Smooth muscle cell (in vitro differentiated cells): ENCODE measurements around the gene H1-8. TPM values are rescaled to one million over a fixed set of nuclear protein-coding genes. Genes with fewer than 3 reads are reported as not detected.

Source experiments
- DNase-seq: peaks from one replicate; lab custom pipeline; 2025; ENCODE audit not compliant: unreplicated experiment; lab: John Stamatoyannopoulos, UW
- H2AFZ ChIP-seq: fragments of 200-600 bp; sonication (generic); 2 replicates; pipeline ENCODE4 v1.6.0; 2016; ENCODE audit warnings: antibody characterized with exemption, low read depth, mild to moderate bottlenecking
- H3F3A ChIP-seq: fragments of 200-600 bp; sonication (generic); 2 replicates; pipeline ENCODE4 v1.6.0; 2017; ENCODE audit warnings: antibody characterized with exemption, low read depth
- H3K27ac ChIP-seq: fragments of 200-600 bp; sonication (generic); 2 replicates; pipeline ENCODE4 v1.5.1; 2016; ENCODE audit warnings: low read depth, mild to moderate bottlenecking
- H3K27me3 ChIP-seq: fragments of 200-600 bp; sonication (generic); 2 replicates; pipeline ENCODE4 v1.6.1; 2016; ENCODE audit warnings: low read depth, mild to moderate bottlenecking
- H3K36me3 ChIP-seq: fragments of 200-600 bp; sonication (generic); 2 replicates; pipeline ENCODE4 v1.5.1; 2016; ENCODE audit warnings: low read depth
- H3K4me1 ChIP-seq: fragments of 200-600 bp; sonication (generic); 2 replicates; pipeline ENCODE4 v1.5.1; 2016; ENCODE audit warnings: low read depth
- H3K4me2 ChIP-seq: fragments of 200-600 bp; sonication (generic); 2 replicates; pipeline ENCODE4 v1.6.0; 2016; ENCODE audit warnings: mild to moderate bottlenecking
- H3K4me3 ChIP-seq: fragments of 200-600 bp; sonication (generic); 2 replicates; pipeline ENCODE4 v1.5.1; 2016; ENCODE audit warnings: mild to moderate bottlenecking
- H3K79me2 ChIP-seq: fragments of 200-600 bp; sonication (generic); 2 replicates; pipeline ENCODE4 v1.6.0; 2016; ENCODE audit warnings: low read depth, mild to moderate bottlenecking
- H3K9ac ChIP-seq: fragments of 200-600 bp; sonication (generic); 2 replicates; pipeline ENCODE4 v1.6.0; 2016; ENCODE audit warnings: low read depth
- H3K9me3 ChIP-seq: fragments of 200-600 bp; sonication (generic); replicated peaks from 2 replicates; pipeline ENCODE4 v1.5.1; 2016; ENCODE audit warnings: low read depth
- H4K20me1 ChIP-seq: fragments of 200-600 bp; sonication (generic); 2 replicates; pipeline ENCODE4 v1.6.0; 2016; ENCODE audit warnings: low read depth
- CTCF ChIP-seq: fragments of 200-600 bp; sonication (generic); IDR thresholded peaks from 2 replicates; pipeline ENCODE4 v1.5.1; 2017; ENCODE audit warnings: borderline replicate concordance, mild to moderate bottlenecking, antibody characterized with exemption; ENCODE audit not compliant: insufficient read depth, poor library complexity, severe bottlenecking
- WGBS: methylation state at CpG from one replicate; pipeline ENCODE4 v1.1.7; 2016; ENCODE audit warnings: low lambda C conversion rate; 5-methylcytosine and 5-hydroxymethylcytosine counted together
- polyA plus RNA-seq: library from polyadenylated mRNA; unstranded; fragments of >200 nt; fragmentation: Nextera tagmentation; extraction: Ambion mirVana; gene quantifications from 2 replicates; pipeline ENCODE4 v1.2.1, GENCODE V29; 2016
- small RNA-seq: library from RNA; depleted of rRNA; stranded (forward); fragments of <200 nt; gene quantifications from one replicate; pipeline ENCODE3, GENCODE V24; 2014
- total RNA-seq: library from RNA; depleted of rRNA; stranded (reverse); fragments of >200 nt; gene quantifications from 2 replicates; pipeline ENCODE4 v1.2.3, GENCODE V29; 2014

The H1-8 gene
- total and polyA plus RNA-seq, 2 experiments from 2014 or later = not detected

GRCh38 chr3:129598484-129598883 is 55.5 kb downstream of the H1-8 start:
- Histone ChIP-seq H3K4me2 (no peak overlapping the region), H3K36me3 (no peaks in the 10 kb centered on the region), H3K27me3 (no peaks in the 10 kb centered on the region), H3K9me3 (no peaks in the 10 kb centered on the region), H3F3A (peaks cover 24% of the 10 kb centered on the region), H2AFZ (no peak overlapping the region), H4K20me1 (peaks cover 33% of the 10 kb centered on the region), H3K27ac (peak overlapping the region; percentile 87), H3K9ac (no peak overlapping the region), H3K79me2 (peaks cover 88% of the 10 kb centered on the region), H3K4me1 (peaks cover 50% of the 10 kb centered on the region), H3K4me3 (no peak overlapping the region)
- DNase-seq = no peak
- WGBS = 78% methylated on average over 11 of the region's 11 CpGs
- no peak for TF ChIP-seq CTCF

- H3K9me3 ChIP-seq = no peaks in the 10 kb centered on the region
- peaks cover 91% of the 10 kb centered on the region for H3K79me2 ChIP-seq
- no peak overlapping the region for H3K9ac ChIP-seq
- peaks cover 48% of the 10 kb centered on the region for H3K4me1 ChIP-seq
- DNase-seq = no peak
- peaks cover 20% of the 10 kb centered on the region for H3F3A ChIP-seq
- H3K4me3 ChIP-seq = no peak overlapping the region
- no peak for TF ChIP-seq CTCF
- no peak overlapping the region for H2AFZ ChIP-seq
- H3K36me3 ChIP-seq = no peaks in the 10 kb centered on the region
- H3K4me2 ChIP-seq = peak overlapping the region; percentile 47
- H3K27me3 ChIP-seq = no peaks in the 10 kb centered on the region
- WGBS = 84% methylated on average over 19 of the region's 19 CpGs
- peaks cover 39% of the 10 kb centered on the region for H4K20me1 ChIP-seq
- H3K27ac ChIP-seq = peak overlapping the region; percentile 87
Observed at GRCh38 chr3:129599073-129599472, 56.1 kb downstream of the H1-8 start.

GRCh38 chr3:129599607-129600006 is 56.6 kb downstream of the H1-8 start:
- Histone ChIP-seq H3K9ac (no peak overlapping the region), H3K9me3 (no peaks in the 10 kb centered on the region), H3K4me2 (peak overlapping the region; percentile 47), H3K79me2 (peaks cover 95% of the 10 kb centered on the region), H3K36me3 (no peaks in the 10 kb centered on the region), H3K4me3 (no peak overlapping the region), H2AFZ (no peak overlapping the region), H3F3A (peaks cover 24% of the 10 kb centered on the region), H3K27ac (peak overlapping the region; percentile 87), H3K27me3 (no peaks in the 10 kb centered on the region), H4K20me1 (peaks cover 44% of the 10 kb centered on the region), H3K4me1 (peaks cover 43% of the 10 kb centered on the region)
- TF ChIP-seq CTCF = no peak
- WGBS = 24% methylated on average over 5 of the region's 5 CpGs
- DNase-seq = peak; percentile 35

- Histone ChIP-seq H2AFZ (no peak overlapping the region), H3K9ac (no peak overlapping the region), H3K4me1 (peaks cover 42% of the 10 kb centered on the region), H3K79me2 (peaks cover 97% of the 10 kb centered on the region), H3K9me3 (no peaks in the 10 kb centered on the region), H4K20me1 (peaks cover 50% of the 10 kb centered on the region), H3K4me3 (no peak overlapping the region), H3K36me3 (no peaks in the 10 kb centered on the region), H3K27me3 (no peaks in the 10 kb centered on the region), H3K4me2 (no peak overlapping the region), H3K27ac (peak overlapping the region; percentile 87), H3F3A (peaks cover 27% of the 10 kb centered on the region)
- TF ChIP-seq CTCF = no peak
- no peak for DNase-seq
- WGBS = 100% methylated on average over 2 of the region's 2 CpGs
Observed at GRCh38 chr3:129600348-129600747, 57.4 kb downstream of the H1-8 start.

Small RNA genes lying within 50 kb of the gene (small RNA-seq; reads per million reads assigned to genes)
- gene RN7SL752P = not detected

Other genes with a start within 250 kb of the H1-8 start
- gene EFCAB12, start 114.5 kb upstream of the H1-8 start, total RNA-seq = 0.09 and 0.76 TPM in 2 replicates
- gene EFCAB12, start 114.5 kb upstream of the H1-8 start, polyA plus RNA-seq = 0.90 TPM in 1 of 2 replicates, not detected in the other
- gene MBD4, start 103.2 kb upstream of the H1-8 start, total RNA-seq = 23.1 and 28.9 TPM in 2 replicates
- gene MBD4, start 103.2 kb upstream of the H1-8 start, polyA plus RNA-seq = 26.5 and 26.8 TPM in 2 replicates
- 17.3 and 17.4 TPM in 2 replicates for gene IFT122, start 103.0 kb upstream of the H1-8 start, total RNA-seq
- gene IFT122, start 103.0 kb upstream of the H1-8 start, polyA plus RNA-seq = 13.2 and 13.4 TPM in 2 replicates
- gene RHO, start 14.5 kb upstream of the H1-8 start, total RNA-seq = 0.63 TPM in 1 of 2 replicates, not detected in the other
- not detected in 2 replicates for gene RHO, start 14.5 kb upstream of the H1-8 start, polyA plus RNA-seq
- 71.2 and 94.3 TPM in 2 replicates for gene PLXND1, start 63.5 kb downstream of the H1-8 start, total RNA-seq
- gene PLXND1, start 63.5 kb downstream of the H1-8 start, polyA plus RNA-seq = 75.8 and 130 TPM in 2 replicates